Retina (tissue), 1 donor: ENCODE measurements around the gene ATOH7.
A peak's percentile ranks its signal among the peaks of the same experiment; 100 is the strongest.
"Not testable (repeated sequence)": the region's sequence is repeated elsewhere in the genome, so short reads cannot be mapped to it uniquely, and the experiment has no call there.

ENCODE experiments used
- DNase-seq: peaks from one replicate; pipeline ENCODE4 v3.0.0-alpha.2; 2016

Gene ATOH7

DNA sequence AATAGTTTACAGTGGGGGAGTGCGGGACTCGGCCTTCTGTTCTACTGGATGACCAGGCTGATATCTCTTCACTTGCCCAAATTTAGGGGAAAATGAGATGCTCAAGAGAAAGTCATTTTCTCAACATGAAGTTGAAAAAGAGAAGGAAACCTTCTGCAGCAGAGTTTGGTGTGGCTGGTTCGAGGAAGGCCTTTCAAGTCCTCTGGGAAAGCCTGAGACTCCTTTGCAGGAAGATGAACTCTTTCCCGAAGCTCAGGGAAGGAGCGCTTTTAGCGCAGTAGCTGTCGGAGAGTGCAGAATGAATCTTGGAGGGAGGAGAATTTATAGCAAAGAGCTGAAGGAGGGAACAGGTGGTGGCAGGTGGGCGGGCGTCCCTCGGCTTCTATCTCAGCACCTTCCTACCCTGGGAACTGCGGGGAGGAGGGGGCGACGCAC, at the start of gene ATOH7:
ATOH7 (minus strand) TSS at position 297 of the 435 bp plus-strand sequence. CDS start 436 bp downstream, outside the sequence.
- DNase-seq, result no peak

GRCh38 chr10:68280758-68281157, 48.8 kb upstream of the ATOH7 start:
- no peak for DNase-seq

DNA sequence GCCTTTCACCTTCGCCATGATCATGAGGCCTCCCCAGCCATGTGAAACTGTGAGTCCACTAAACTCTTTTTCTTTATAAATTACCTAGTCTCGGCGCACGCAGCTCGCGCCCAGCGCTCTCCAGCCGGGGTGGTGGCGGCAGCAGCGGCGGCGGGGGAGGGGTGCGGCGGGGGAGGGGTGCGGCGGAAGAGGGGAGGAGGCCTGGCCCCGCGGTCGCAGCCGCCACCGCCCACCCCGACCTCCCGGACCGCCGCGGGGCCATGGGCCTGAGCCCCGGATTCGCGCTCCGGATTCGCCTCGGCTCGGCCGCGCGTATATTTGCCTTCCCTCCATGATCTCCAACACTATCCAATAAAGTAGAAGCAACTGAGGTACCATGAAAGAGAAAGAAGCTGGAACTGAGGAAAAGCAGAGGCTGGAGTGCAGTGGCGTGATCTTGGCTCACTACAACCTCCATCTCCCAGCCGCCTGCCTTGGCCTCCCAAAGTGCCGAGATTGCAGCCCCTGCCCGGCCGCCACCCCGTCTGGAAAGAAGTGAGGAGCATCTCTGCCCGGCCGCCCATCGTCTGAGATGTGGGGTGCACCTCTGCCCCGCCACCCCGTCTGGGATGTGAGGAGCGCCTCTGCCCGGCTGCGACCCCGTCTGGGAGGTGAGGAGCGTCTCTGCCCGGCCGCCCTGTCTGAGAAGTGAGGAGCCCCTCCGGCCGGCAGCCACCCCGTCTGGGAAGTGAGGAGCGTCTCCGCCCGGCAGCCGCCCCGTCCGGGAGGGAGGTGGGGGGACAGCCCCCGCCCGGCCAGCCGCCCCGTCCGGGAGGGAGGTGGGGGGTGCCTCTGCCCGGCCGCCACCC, 47.2 kb upstream of the ATOH7 start:
- DNase-seq, result not testable (repeated sequence)

DNA sequence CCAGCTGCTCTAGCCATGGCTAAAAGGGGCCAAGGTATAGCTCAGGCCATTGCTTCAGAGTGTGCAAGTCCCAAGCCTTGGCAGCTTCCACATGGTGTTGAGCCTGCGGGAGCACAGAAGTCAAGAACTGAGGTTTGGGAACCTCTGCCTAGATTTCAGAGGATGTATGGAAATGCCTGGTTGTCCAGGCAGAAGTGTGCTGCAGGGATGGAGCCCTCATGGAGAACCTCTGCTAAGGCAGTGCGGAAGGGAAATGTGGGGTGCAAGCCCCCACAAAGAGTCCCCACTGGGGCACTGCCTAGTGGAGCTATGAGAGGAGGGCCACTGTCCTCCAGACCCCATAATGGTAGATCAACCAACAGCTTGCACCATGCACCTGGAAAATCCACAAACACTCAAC, 45.9 kb upstream of the ATOH7 start:
- not testable (repeated sequence) for DNase-seq

DNA sequence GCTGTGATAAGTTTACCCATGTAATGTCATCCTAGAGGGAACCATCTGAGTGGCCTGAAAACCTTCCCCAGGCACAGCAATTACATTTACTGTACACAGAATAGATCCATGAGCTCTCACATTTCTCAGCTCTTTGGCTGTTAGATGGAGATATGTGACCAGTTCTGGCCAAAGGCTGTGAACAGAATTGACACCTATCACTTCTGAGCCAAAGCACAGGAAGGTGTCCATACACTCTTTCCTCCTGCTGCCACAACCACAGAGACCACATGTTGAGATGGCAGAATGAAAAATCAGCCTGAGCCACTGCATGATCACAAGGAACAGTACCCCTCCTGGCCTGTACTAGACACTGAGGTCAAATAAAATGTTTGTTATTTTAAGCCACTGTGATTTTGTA, 44.3 kb upstream of the ATOH7 start:
- DNase-seq, result no peak

GRCh38 chr10:68275600-68276126, 43.8 kb upstream of the ATOH7 start:
- no peak for DNase-seq

- DNase-seq, result no peak
Measured at GRCh38 chr10:68272833-68273232, 40.9 kb upstream of the ATOH7 start.

- DNase-seq, result peak; percentile 48
Measured at GRCh38 chr10:68271196-68271882, 39.4 kb upstream of the ATOH7 start.

DNA sequence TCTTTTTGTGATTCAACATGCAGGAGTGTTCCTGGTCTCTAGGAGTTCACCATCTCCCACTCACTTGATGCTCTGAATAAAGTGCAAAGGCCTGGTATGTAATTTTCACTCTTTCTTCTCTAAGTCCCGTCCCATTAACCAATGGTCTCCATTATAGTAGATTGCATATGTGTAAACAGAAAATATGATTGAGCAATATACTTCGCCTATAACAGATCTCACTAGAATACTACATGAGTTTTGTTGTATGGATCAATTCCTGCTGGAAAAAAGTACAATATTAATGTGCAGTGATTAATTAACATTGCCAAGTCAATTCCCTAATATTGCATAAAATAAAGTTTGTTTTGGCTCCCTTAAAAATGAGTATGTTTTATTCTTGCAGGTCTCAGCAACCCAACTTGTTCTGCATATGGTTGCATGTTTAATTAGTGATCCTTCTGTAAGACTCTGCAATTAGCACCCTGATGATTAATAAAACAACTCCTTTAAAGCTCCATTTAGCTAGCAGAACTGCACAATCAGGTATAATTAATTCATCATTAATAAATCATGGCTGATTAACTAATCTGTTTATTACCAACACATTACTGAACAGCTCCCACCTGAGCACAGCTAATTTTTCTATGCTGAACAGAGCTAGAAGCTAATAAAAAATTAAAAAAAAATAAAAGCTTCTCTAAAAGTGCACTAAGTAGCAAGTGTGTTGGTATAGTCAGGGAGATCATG, 37.8 kb upstream of the ATOH7 start:
- no peak for DNase-seq

DNA sequence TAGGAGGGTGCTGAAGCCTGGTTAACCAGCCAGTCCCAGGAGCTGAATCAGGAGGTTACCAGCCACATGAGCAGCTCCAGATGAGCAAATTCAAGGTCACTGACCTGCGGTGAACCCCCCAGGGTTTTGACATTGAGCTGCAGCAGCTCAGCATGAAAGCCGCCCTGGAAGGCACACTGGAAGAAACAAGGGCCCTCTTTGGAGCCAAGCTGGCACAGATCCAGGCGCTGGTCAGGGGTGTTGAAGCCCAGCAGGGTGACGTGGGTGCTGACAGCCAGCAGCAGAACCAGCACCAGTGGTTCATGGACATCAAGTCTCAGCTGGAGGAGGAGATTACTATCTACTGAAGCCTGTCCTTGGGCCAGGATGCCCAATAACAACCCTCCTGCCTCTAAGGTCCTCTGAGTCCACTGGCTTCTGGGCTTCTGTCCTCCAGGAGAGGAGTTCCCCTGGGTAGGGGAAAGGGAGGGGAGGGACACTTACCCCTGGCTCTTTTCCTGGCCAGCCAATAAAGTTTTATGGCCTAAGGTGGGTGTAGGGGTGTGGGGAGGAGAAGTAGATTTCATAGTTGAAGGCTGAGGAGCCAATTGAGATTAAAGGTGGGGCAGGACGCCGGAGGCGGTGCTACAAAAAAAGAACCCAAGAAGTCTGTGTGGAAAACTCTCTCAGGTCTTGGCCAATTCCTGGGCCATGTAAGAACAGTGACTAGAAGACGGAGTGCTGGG, 29.4 kb upstream of the ATOH7 start:
- DNase-seq, result no peak

- no peak for DNase-seq
Measured at GRCh38 chr10:68253346-68253745, 21.4 kb upstream of the ATOH7 start.

DNA sequence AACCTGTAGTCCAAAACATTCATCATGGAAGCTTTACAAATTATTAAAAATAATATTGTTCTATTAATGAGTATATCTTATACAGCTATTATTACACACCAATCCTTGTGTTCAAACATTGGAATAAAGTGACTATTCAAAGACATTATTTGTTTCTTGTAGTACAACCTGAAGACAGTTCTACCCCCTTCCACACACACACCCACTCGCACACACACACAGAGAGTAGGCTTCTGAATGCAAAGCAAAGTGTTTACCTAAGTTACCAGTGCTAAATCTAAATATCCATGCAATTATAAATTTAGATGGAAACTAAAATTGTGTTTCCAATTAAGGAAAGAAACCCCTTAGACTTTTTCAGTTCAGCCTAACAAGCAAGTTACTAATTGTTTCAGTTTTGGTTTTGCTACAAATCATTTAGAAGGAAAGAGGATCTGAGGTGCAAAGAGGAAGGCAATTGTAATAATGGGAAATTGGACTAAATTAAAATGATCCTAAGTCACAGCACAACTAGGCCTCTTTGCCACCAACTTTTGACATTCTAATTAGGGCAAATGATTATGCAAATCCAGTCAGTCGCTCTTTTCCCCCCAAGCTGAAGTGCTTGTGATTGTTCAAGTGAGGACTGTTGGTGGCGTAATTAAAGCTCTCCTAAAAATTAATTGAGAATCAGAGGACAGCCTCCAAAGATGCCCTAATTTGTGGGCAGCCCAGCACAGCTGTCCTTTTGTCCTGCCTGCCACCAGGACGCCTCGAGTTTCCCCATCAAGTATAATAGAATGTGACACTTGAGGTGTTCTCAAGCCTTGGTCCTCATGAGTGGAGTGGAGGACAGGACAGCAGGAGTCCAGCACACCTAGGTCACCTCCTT, 19.9 kb upstream of the ATOH7 start:
- DNase-seq, result peak; percentile 80

DNA sequence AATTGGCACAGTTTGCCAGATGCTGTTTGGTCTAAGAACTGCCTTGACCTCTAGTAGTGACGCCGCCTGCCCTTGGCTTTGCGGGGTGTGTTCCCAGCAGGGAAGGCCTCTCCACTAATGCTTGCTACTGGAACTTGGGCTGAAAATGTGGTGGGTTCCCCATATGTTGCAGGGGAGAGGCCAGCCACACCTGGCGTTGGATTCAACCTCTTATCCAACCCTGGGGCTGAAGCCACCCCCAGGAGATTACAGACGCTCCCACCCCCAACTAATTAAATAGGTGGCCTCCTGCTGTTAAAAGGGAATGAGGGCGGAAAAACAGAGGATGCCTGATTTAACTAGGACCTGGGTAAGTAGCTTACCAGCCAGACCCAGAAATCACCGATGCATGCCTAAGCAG, 19.2 kb upstream of the ATOH7 start:
- DNase-seq, result peak; percentile 85

DNA sequence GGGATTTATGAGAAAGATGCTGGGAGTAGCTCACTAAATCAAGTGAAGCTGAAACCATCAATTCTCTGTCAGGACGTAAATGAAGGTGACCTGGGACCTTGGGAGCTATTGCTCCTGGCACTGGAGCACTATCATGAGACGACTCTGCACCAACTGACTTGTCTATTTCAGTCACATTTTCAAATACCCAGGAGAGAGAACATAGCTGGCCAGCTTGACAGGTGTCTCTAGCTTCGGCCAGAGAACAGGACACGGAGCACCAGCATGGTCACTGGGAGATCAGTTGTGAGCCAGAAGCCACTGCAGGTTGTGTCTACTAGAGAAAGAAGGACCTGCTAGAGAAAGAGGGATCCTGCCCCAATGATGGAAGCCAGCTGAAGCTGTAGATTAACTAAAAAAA, 17.4 kb upstream of the ATOH7 start:
- no peak for DNase-seq

DNA sequence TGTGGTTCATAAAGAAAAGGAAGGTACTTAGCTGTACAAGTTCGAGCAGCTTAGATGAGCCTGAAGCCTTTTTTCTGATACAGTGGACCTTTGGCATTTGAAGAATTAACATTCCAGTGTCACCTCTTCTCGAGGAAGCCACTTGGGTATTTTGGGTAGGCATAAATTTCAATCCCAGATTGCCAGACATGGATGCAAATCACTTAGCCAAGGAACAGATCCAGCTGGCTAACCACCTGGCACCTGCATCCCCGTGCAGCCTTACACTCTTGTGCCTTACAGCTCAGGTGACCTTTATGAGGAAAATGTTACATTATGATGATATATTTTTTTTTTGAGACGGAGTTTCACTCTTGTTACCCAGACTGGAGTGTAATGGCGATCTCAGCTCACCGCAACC, 16.0 kb upstream of the ATOH7 start:
- DNase-seq, result no peak

GRCh38 chr10:68246397-68246796, 14.5 kb upstream of the ATOH7 start:
- not testable (repeated sequence) for DNase-seq

DNA sequence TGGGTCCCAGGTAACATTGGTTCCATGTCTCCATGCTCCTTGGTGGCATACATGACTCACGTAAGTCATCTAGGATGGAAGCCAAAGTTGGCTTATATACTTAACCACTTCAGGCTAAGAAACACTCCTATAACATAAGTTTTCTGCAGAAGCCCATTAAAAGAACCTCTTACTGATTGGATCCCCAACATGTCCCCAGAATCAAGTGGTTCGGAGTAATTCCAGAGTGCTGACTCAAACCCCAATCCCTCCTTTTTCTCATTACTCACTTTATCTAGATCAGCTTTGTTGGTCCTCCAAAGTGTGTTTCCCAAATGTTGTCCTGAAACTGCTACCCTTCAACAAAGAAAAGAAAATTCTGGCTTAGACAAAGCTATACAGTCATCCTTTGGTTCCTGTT, 10.1 kb upstream of the ATOH7 start:
- no peak for DNase-seq

- DNase-seq, result no peak
Measured at GRCh38 chr10:68239596-68240150, 7.8 kb upstream of the ATOH7 start.

DNA sequence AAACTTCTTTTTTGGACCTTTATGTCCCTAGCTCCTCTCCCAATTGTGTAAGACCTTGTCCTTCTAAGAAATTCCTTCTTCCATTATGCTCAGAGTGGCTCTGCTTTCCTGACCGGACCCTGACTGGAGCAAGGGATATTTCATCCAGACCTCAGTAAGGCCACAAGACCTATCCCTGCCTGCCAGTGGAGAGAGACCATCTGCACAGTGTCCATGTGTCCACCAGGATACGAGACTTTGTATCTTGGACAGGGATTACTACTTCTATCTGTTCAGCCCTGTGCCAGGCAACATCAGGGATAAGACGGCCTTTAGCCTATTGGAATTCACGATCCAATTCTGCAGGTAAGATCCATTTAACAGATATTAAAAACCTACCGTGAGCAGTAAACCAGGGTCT, 7.2 kb upstream of the ATOH7 start:
- no peak for DNase-seq

DNA sequence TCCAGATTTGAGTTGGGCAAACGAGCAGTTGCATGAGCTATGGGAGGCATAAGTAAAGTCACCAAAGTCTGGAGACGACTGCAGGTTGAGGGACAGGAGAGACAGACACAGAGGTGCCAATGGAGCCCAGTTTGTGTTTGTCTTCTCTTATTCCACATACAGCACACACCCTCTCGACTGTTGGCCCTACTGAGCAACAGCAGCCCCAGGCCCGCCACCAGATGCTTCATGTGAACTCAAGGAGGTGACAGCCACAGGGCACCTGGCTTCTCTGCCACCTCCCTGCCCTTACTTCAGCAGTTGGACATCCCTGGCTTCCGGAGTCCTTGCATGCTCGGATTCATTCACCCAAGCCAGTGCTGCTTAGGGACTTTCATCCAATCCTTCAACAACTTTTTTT, 6.5 kb upstream of the ATOH7 start:
- DNase-seq, result no peak

DNA sequence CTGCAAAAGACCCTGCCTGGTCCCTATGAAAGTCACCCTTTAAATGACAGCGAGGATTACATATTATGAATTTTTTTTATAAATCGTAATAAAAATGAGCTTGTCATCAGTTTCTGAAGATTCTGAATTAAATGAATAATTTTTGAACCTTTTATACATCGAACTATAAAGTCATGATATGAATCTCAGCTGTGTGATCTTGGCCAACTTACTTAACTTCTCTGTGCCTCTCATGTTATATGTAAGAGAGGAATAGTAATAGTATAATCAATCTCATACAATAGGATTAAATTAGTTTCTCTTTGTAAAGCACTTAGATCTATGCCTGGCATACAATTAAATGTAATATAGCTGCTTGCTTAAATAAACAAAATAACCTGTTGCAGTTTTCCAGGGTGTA, 5.3 kb upstream of the ATOH7 start:
- DNase-seq, result no peak
